MCF 10A (cell line): ENCODE data around the gene ZCWPW1. TPM values are rescaled to one million over a fixed set of nuclear protein-coding genes. Genes with fewer than 3 reads are reported as not detected.

ENCODE experiments used
- BruUV-seq: library from RNA; stranded (reverse); fragments of 400-500 nt; replicated peaks from 2 replicates; lab custom pipeline; 2021; lab: Mats Ljungman, UMichigan
- CTCF ChIA-PET: fragments of 300-600 bp; sonication (Branson Sonifier 250); formaldehyde crosslinking; extraction: SDS; loops from one replicate; lab custom pipeline; 2021; ENCODE audit warnings: antibody characterized with exemption, inconsistent platforms; lab: Yijun Ruan, JAX
- POLR2A ChIA-PET: fragments of 300-600, 350-650 bp; sonication (Branson Sonifier 250); formaldehyde crosslinking; extraction: SDS; loops from one replicate; lab custom pipeline; 2020; ENCODE audit warnings: antibody characterized with exemption, inconsistent platforms; lab: Yijun Ruan, JAX
- DNase-seq: peaks from one replicate; pipeline ENCODE4 v3.0.0-alpha.2; 2018; ENCODE audit not compliant: unreplicated experiment
- H3K27ac Mint-ChIP-seq: one replicate; pipeline ENCODE4 v1.8.0; 2022; ENCODE audit warnings: mild to moderate bottlenecking, low read depth, mixed read lengths; ENCODE audit not compliant: unreplicated experiment
- H3K27me3 Mint-ChIP-seq: one replicate; pipeline ENCODE4 v1.8.0; 2022; ENCODE audit warnings: mixed read lengths; ENCODE audit not compliant: insufficient read depth, unreplicated experiment
- H3K36me3 Mint-ChIP-seq: one replicate; pipeline ENCODE4 v1.8.0; 2022; ENCODE audit warnings: mild to moderate bottlenecking, moderate library complexity, mixed read lengths; ENCODE audit not compliant: insufficient read depth, unreplicated experiment
- H3K4me1 Mint-ChIP-seq: one replicate; pipeline ENCODE4 v1.8.0; 2022; ENCODE audit warnings: mixed read lengths; ENCODE audit not compliant: insufficient read depth, unreplicated experiment
- H3K4me3 Mint-ChIP-seq: one replicate; pipeline ENCODE4 v1.8.0; 2022; ENCODE audit warnings: mild to moderate bottlenecking, moderate library complexity, mixed read lengths; ENCODE audit not compliant: unreplicated experiment
- H3K9me3 Mint-ChIP-seq: one replicate; pipeline ENCODE4 v1.8.0; 2022; ENCODE audit warnings: mixed read lengths; ENCODE audit not compliant: unreplicated experiment
- CTCF ChIP-seq: fragments of 200-600 bp; IDR thresholded peaks from one replicate; pipeline ENCODE4 v1.8.0; 2022; ENCODE audit warnings: antibody characterized with exemption, mild to moderate bottlenecking; ENCODE audit not compliant: unreplicated experiment
- intact Hi-C: fragments of 100-400 bp; cut with micrococcal nuclease; formaldehyde crosslinking; loops from 2 replicates; pipeline ENCODE4 v1.14.1; 2022
- total RNA-seq: library from RNA; stranded (reverse); gene quantifications from 2 replicates; pipeline ENCODE4 v1.2.3, GENCODE V29; 2022

ZCWPW1 gene
- total RNA-seq, 1 experiment from 2014 or later = 6.5 TPM

GRCh38 chr7:100402241-100402640 is 26.3 kb downstream of the ZCWPW1 start:
- no TSS peak for BruUV-seq
- H3K36me3 Mint-ChIP-seq = peaks cover 6% of the 10 kb centered on the region
- intact Hi-C loops = no loop called here
- no peak for DNase-seq
- POLR2A ChIA-PET = interaction anchor here (1.3 to 1.4 kb wide), 2 partner anchors 18 to 184 kb away, joined by 3 to 5 read pairs; partner anchors contain the start of genes FBXO24 and LRCH4
- H3K4me3 Mint-ChIP-seq = no peak overlapping the region
- peaks cover 22% of the 10 kb centered on the region for H3K27me3 Mint-ChIP-seq
- H3K4me1 Mint-ChIP-seq = no peaks in the 10 kb centered on the region
- no peak overlapping the region for H3K27ac Mint-ChIP-seq
- TF ChIP-seq CTCF = no peak
- no peaks in the 10 kb centered on the region for H3K9me3 Mint-ChIP-seq
- CTCF ChIA-PET = interaction anchor here (0.6 kb wide), 2 partner anchors 19 to 349 kb away, joined by 3 to 4 read pairs; no protein-coding TSS in a partner anchor

GRCh38 chr7:100401811-100402210 is 26.7 kb downstream of the ZCWPW1 start:
- ChIA-PET POLR2A (interaction anchor here (1.3 to 1.4 kb wide), 2 partner anchors 17 to 185 kb away, joined by 3 to 5 read pairs; partner anchors contain the start of genes FBXO24 and LRCH4), CTCF (no interaction called here)
- Mint-ChIP-seq H3K9me3 (no peaks in the 10 kb centered on the region), H3K27me3 (peaks cover 22% of the 10 kb centered on the region), H3K4me3 (no peak overlapping the region), H3K4me1 (no peaks in the 10 kb centered on the region), H3K36me3 (peaks cover 6% of the 10 kb centered on the region), H3K27ac (no peak overlapping the region)
- intact Hi-C loops = no loop called here
- TF ChIP-seq CTCF = no peak
- no peak for DNase-seq
- no TSS peak for BruUV-seq

- Mint-ChIP-seq H3K27ac (no peak overlapping the region), H3K36me3 (peaks cover 6% of the 10 kb centered on the region), H3K4me1 (no peaks in the 10 kb centered on the region), H3K27me3 (peaks cover 22% of the 10 kb centered on the region), H3K9me3 (no peaks in the 10 kb centered on the region), H3K4me3 (no peak overlapping the region)
- TF ChIP-seq CTCF = no peak
- no peak for DNase-seq
- POLR2A ChIA-PET = interaction anchor here (0.9 to 1.2 kb wide), 2 partner anchors 10 to 32 kb away, joined by 4 to 5 read pairs; no protein-coding TSS in a partner anchor
- BruUV-seq = no TSS peak
- CTCF ChIA-PET = interaction anchor here (0.5 to 0.6 kb wide), 2 partner anchors 16 to 38 kb away, joined by 6 to 8 read pairs; no protein-coding TSS in a partner anchor
- intact Hi-C loops = no loop called here
Measured at GRCh38 chr7:100400656-100401055, 27.8 kb downstream of the ZCWPW1 start.

- BruUV-seq = no TSS peak
- peaks cover 22% of the 10 kb centered on the region for H3K27me3 Mint-ChIP-seq
- H3K4me1 Mint-ChIP-seq = no peaks in the 10 kb centered on the region
- intact Hi-C loops = no loop called here
- peaks cover 6% of the 10 kb centered on the region for H3K36me3 Mint-ChIP-seq
- H3K27ac Mint-ChIP-seq = no peak overlapping the region
- no peak overlapping the region for H3K4me3 Mint-ChIP-seq
- ChIA-PET CTCF (no interaction called here), POLR2A (interaction anchor here (1.2 kb wide), 1 partner anchor 32 kb away, joined by 4 read pairs; no protein-coding TSS in a partner anchor)
- DNase-seq = no peak
- TF ChIP-seq CTCF = no peak
- H3K9me3 Mint-ChIP-seq = no peaks in the 10 kb centered on the region
Measured at GRCh38 chr7:100400041-100400440, 28.5 kb downstream of the ZCWPW1 start.
